Activated CD4-positive, alpha-beta memory T cell treated with anti-CD3 and anti-CD28 coated beads, Interleukin-2, amount 10 ng/mL, durations not matched to agents 7 days and 5 days (primary cell): ENCODE results near the gene PRIM2. TPM values are rescaled to one million over a fixed set of nuclear protein-coding genes. Genes with fewer than 3 reads are reported as not detected.
"Not testable (repeated sequence)": the region's sequence is repeated elsewhere in the genome, so short reads cannot be mapped to it uniquely, and the experiment has no call there.

Experiments
- CTCF ChIA-PET: fragments of 350-600 bp; sonication (Branson Sonifier 250); formaldehyde crosslinking; loops from one replicate; lab custom pipeline; 2021; ENCODE audit warnings: antibody characterized with exemption, inconsistent platforms; lab: Charles Lee
- POLR2A ChIA-PET: fragments of 350-600 bp; sonication (Branson Sonifier 250); formaldehyde crosslinking; loops from one replicate; lab custom pipeline; 2021; ENCODE audit warnings: antibody characterized with exemption; lab: Charles Lee
- DNase-seq: peaks from one replicate; pipeline ENCODE4 v3.0.0-alpha.2; 2020
- H3K27ac Mint-ChIP-seq: one replicate; pipeline ENCODE4 v1.8.0; 2021; ENCODE audit warnings: mild to moderate bottlenecking, mixed read lengths
- H3K27me3 Mint-ChIP-seq: one replicate; pipeline ENCODE4 v1.8.0; 2021; ENCODE audit warnings: mixed read lengths
- H3K36me3 Mint-ChIP-seq: one replicate; pipeline ENCODE4 v1.8.0; 2021; ENCODE audit warnings: low read depth, mixed read lengths
- H3K4me1 Mint-ChIP-seq: one replicate; pipeline ENCODE4 v1.8.0; 2021; ENCODE audit warnings: mixed read lengths
- H3K4me3 Mint-ChIP-seq: one replicate; pipeline ENCODE4 v1.8.0; 2021; ENCODE audit warnings: mild to moderate bottlenecking, mixed read lengths
- H3K9me3 Mint-ChIP-seq: one replicate; pipeline ENCODE4 v1.8.0; 2021; ENCODE audit warnings: mixed read lengths
- total RNA-seq, 2 experiments: library from RNA; stranded (reverse); gene quantifications; one replicate each; pipeline ENCODE4 v1.2.3, GENCODE V29; 2021

The PRIM2 gene
- total RNA-seq, 2 experiments from 2014 or later: 32.3 to 34.0 TPM

DNA sequence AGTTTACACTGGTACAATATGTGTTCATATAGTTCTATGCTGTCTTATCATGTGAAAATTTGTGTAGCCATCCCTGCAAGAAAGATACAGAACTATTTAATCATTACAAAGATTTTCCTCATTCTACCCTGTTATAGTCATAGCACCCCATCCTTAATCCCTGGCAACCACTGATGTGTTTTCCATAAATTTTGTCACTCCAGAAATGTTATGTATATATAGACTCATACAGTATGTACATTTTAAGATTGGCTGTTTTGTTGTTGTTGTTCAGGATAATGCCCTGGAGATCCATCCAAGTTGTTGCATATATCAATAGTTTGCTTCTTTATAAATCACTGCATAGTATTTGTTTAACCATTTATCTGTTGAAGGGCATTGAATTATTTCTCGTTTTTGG is 163.7 kb downstream of the PRIM2 start:
- DNase-seq, H3K9me3 Mint-ChIP-seq, H3K4me3 Mint-ChIP-seq, POLR2A ChIA-PET, CTCF ChIA-PET, H3K27ac Mint-ChIP-seq, H3K27me3 Mint-ChIP-seq, H3K4me1 Mint-ChIP-seq: not testable (repeated sequence)
- H3K36me3 Mint-ChIP-seq: peaks cover 10% of the 10 kb centered on the region

DNA sequence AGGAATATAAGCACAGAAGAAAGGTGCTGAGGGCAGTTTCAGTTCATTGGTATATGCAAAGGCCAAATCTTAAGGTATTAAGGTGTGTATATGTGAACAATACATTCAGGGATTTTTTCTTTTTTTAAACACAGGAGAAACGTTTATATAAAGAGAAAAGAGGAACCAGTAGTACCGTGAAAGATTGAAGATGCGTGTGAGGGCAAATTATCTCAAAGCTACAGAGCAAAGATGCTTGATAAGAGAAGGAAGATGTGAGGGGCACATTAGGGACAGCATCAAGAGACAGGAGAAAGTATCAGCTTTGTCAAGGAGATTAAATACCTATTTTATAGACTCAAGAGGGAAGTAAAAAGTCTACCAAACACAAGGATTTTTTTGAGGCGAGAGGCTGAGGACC is 165.0 kb downstream of the PRIM2 start:
- H3K4me3 Mint-ChIP-seq, DNase-seq, H3K27ac Mint-ChIP-seq, H3K27me3 Mint-ChIP-seq, CTCF ChIA-PET, POLR2A ChIA-PET, H3K9me3 Mint-ChIP-seq, H3K4me1 Mint-ChIP-seq: not testable (repeated sequence)
- H3K36me3 Mint-ChIP-seq: peaks cover 10% of the 10 kb centered on the region

DNA sequence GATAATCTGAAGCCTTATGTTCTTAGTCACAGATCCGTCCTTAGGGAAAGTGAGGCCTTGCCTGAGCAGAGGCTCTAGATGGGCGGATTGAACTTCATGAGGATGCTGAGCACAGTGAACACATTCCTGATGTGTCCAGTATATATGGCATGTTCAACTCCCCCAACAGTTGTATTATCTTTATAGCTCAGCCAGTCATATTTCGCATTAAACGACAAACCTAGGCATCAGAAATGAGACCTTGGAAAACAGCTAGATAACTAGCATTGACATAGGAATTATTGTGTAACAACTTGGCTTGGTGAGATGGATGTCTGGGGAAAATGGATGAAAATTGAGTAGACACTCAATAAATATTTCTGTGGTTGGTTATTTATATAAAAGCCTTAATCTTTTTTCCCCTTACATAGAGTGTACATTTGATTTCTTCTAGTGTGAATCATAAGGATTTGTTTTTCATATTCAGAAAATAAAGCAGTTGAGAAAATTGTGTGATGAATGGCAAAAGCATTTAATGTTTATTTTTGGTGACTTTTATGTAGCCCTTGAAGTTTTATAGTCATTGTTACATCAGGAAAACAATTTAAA is 169.2 kb downstream of the PRIM2 start:
- H3K27me3 Mint-ChIP-seq, POLR2A ChIA-PET, H3K36me3 Mint-ChIP-seq, CTCF ChIA-PET, H3K9me3 Mint-ChIP-seq, DNase-seq, H3K4me1 Mint-ChIP-seq, H3K4me3 Mint-ChIP-seq, H3K27ac Mint-ChIP-seq: not testable (repeated sequence)

DNA sequence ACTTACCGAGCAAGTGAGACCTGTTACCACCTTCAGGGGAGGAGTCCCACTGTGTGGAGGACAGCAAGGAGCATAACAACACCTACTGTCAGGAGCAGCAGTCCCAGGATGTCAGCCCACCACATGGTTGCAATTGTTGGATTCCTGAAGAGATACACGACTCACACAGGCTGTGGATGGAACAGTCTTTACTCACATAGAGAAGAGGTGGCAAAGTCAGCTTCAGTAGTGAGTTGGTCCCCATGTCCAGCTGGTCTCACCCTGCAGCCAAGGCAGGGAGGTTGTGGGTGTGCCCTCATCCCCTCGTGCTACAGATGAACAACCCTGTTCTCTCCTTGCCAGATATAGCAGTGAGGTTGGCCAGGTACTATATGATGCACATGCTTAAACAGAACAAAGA is 171.1 kb downstream of the PRIM2 start:
- H3K36me3 Mint-ChIP-seq, POLR2A ChIA-PET, H3K9me3 Mint-ChIP-seq, DNase-seq, H3K4me1 Mint-ChIP-seq, H3K27ac Mint-ChIP-seq, H3K27me3 Mint-ChIP-seq, H3K4me3 Mint-ChIP-seq, CTCF ChIA-PET: not testable (repeated sequence)

DNA sequence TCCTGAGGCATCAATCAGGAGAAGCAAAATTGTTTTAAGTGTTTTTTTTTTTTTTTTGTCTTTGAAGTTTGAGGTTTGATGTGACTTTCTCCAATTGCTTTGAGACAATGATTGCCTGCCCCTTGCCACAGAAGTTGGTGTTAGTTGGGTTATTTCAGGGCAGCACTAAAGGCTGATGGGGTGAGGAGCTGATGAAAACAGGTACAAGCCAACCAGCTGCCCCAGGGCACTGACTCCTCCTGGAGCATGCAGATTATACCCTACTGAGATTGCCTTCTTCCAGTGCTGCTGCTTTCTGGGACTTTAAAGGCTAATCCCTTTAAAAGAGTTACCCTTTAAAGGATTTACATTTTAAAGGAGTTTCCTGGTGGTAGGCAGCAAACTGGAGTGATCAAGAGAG is 172.5 kb downstream of the PRIM2 start:
- H3K9me3 Mint-ChIP-seq, H3K27ac Mint-ChIP-seq, H3K27me3 Mint-ChIP-seq, H3K36me3 Mint-ChIP-seq, CTCF ChIA-PET, H3K4me3 Mint-ChIP-seq, POLR2A ChIA-PET, H3K4me1 Mint-ChIP-seq, DNase-seq: not testable (repeated sequence)

DNA sequence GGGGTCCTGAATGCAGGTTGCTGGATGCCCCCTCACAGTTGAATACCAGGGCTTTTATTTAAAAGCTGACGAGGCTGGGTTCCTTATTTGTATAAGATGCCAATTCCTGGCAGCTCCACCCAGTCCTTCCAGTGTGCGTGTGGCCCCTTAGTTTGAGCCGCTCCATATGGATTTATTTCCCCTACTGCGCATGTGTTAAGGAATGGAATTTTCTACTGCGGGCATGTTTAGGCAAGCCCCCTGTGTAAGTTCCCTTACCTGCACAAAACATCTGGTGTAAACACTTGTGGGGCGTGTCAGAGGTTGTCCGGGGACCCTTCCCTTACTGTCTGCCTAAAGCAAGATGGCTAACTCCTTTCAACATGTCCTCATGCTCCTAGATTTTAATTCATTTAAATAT is 174.4 kb downstream of the PRIM2 start:
- H3K9me3 Mint-ChIP-seq, POLR2A ChIA-PET, H3K27ac Mint-ChIP-seq, H3K4me3 Mint-ChIP-seq, DNase-seq, H3K4me1 Mint-ChIP-seq, CTCF ChIA-PET, H3K36me3 Mint-ChIP-seq, H3K27me3 Mint-ChIP-seq: not testable (repeated sequence)

DNA sequence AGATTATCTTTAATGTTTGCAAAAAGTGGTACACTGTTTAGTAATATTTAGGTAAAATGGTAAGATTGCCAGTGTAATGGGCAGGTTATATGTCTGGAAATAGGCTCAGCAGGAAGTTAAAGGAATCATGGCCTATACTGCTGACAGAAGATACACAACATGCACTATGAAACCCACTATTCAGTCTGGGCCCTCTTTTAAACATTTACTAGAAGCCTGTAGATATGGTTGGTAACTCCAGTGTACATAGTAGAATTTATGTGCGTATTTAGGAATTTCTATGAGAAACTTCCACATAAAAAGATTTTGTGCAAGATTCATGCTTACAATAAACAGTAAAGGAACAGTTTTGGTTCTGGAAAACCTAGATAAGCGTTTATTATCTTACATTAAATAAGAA is 178.8 kb downstream of the PRIM2 start:
- POLR2A ChIA-PET, H3K27me3 Mint-ChIP-seq, CTCF ChIA-PET, DNase-seq, H3K9me3 Mint-ChIP-seq, H3K4me1 Mint-ChIP-seq, H3K36me3 Mint-ChIP-seq, H3K4me3 Mint-ChIP-seq, H3K27ac Mint-ChIP-seq: not testable (repeated sequence)

DNA sequence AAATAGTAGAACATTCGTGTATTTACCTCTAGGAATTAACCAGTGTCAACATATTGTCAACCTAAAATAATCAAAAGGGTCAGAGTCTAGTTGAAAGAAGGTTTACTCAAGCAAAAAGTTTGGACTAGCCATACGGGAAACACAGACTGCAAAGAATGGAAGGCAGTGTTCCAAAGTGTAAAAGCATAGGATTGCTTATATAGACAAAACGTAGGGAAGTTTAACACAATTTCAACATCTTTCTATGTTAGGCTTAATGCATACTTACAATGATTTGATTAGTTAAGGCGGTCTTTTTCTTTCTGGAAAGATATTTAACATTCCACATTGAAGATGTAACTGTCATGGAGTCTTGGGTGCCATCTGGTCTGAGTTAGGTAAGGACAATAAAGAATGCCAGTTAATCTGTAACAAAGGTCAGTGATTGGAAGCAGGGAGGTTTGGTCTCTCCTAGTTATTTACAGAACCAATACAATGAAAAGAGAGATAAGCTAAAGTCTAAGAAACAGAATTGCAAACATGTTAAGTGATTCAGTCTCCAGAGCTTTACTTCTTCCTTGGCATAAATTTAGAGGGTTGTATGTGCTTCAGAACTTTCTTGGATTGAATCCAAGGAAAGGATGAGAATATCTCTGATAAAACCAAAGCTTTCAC is 183.1 kb downstream of the PRIM2 start:
- DNase-seq, H3K27ac Mint-ChIP-seq, H3K27me3 Mint-ChIP-seq, H3K4me3 Mint-ChIP-seq, H3K4me1 Mint-ChIP-seq, H3K36me3 Mint-ChIP-seq, CTCF ChIA-PET, H3K9me3 Mint-ChIP-seq: not testable (repeated sequence)
- POLR2A ChIA-PET: interaction anchor here (0.7 kb wide), 1 partner anchor 116 kb away, joined by 3 read pairs; no protein-coding TSS in a partner anchor

DNA sequence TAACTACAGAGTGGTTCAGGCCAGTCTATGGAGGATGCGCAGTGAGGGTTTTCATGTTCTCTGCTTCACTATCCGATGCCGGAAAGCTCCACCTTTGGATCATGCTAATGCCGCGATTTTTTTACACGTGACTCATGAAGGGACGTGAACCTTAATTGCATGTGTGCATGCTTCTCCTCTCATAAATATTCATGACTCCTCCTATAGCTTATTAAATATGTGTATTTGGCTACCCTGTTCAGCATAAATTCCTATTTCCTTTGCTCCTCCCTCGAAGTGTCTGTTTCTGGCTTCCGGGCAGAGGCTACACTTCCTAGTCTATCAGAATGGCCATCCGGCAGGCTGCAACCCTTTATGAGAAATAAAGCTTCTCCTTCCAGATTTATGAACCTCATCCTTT is 185.0 kb downstream of the PRIM2 start:
- H3K4me1 Mint-ChIP-seq, H3K27me3 Mint-ChIP-seq: not testable (repeated sequence)

DNA sequence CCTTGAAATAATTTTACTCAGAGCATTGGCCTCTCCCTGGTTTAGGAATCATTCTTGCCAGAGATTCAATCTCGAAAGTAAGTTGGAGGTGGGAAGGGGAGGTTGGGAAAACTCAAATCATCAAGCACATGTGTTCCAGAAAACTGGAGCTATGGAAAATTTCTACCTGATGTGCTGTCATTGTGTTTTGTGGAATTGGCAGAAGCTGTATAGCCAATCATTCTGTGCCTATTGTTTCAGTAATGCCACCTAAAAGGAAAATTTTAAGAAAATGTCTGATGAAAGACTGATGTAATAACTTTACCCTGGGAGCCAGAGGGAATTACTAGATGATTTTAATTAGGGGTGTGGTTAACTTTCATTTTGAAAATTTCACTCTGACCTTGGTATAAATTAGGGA is 187.8 kb downstream of the PRIM2 start:
- POLR2A ChIA-PET, H3K4me1 Mint-ChIP-seq, CTCF ChIA-PET, H3K27me3 Mint-ChIP-seq, H3K36me3 Mint-ChIP-seq, H3K9me3 Mint-ChIP-seq, H3K27ac Mint-ChIP-seq, DNase-seq, H3K4me3 Mint-ChIP-seq: not testable (repeated sequence)

More for the DNA sequence above, 185.0 kb downstream of the PRIM2 start:
- H3K4me3 Mint-ChIP-seq, H3K9me3 Mint-ChIP-seq, H3K27ac Mint-ChIP-seq, DNase-seq, POLR2A ChIA-PET, CTCF ChIA-PET, H3K36me3 Mint-ChIP-seq: not testable (repeated sequence)

DNA sequence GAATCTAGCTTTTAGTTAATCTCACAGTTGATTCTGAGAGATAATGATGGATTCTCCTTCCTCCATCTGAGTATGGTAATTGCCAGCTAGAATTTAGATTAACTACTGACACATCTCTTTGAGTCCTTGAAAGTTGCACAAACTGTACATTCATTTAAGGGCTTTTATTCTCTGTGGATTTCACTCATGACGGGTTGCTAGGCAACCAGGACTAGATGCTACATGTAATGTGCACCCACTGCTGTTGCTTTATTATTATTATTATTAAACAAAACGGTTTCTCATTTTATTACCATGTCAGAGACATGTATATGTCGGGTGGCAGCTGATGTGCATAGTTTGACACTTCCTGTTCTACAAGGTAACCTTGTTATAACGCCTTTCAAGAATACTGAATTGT is 193.0 kb downstream of the PRIM2 start:
- H3K27me3 Mint-ChIP-seq, H3K27ac Mint-ChIP-seq, H3K9me3 Mint-ChIP-seq, CTCF ChIA-PET, DNase-seq, POLR2A ChIA-PET, H3K4me3 Mint-ChIP-seq, H3K36me3 Mint-ChIP-seq, H3K4me1 Mint-ChIP-seq: not testable (repeated sequence)

DNA sequence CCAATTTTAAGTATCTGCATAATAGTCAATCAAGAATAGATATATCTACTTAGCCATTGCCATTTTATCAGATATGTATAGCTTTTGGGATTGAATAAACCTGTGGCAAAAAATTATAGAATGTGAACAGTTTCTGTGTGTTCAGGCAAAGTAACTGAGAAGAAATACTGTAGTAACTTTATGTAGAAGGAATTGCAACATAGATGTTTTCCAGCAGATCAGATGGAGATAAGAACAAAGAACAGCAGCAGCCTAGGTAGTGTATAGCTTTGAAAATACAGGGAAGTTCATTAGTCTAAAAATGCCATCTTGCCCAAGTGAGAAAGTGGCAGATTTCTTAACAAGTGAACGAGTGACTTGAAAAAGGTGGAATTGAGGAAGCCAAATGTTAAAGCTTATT is 197.7 kb downstream of the PRIM2 start:
- H3K9me3 Mint-ChIP-seq, POLR2A ChIA-PET, H3K36me3 Mint-ChIP-seq, H3K27me3 Mint-ChIP-seq, H3K27ac Mint-ChIP-seq, DNase-seq, H3K4me3 Mint-ChIP-seq, CTCF ChIA-PET, H3K4me1 Mint-ChIP-seq: not testable (repeated sequence)

DNA sequence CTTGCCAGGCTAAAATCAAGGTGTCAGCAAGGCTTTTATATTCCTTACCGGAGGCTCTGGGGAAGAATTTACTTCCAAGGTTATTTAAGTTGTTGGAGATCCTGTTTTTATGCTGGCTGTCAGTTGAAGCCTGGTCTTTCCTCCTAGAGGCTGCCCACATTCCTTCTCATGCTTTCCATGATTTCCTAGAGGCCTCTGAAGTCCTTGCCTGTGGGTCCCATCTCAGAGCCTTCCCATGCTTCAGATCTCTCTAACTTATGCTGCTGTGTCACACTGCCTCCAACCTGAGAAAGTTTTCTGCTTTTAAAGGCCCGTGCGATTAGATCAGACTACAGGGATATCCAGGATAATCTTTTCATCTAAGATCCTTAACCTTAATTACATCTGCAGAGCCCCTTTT is 198.4 kb downstream of the PRIM2 start:
- DNase-seq, H3K27me3 Mint-ChIP-seq, H3K9me3 Mint-ChIP-seq, H3K36me3 Mint-ChIP-seq, H3K4me3 Mint-ChIP-seq, H3K27ac Mint-ChIP-seq, CTCF ChIA-PET, POLR2A ChIA-PET, H3K4me1 Mint-ChIP-seq: not testable (repeated sequence)

DNA sequence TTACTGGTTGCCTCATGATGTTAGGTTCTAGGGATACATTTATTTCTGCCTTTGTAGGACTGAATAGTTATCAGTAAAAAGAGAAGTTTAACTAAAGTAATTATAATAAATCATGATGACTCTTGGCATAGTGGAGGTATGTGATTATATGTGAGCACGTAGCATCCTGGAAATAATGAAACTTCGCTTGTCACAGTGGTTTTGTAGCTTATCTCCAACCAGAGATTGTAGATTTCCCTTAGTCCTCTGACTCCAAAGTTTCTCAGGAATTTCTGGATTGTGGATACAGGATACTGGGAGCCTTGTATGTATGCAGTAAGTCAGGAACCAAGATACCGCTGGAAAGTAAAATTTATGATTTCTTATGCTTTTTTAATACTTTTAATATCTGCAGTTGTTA is 199.3 kb downstream of the PRIM2 start:
- CTCF ChIA-PET, POLR2A ChIA-PET, H3K4me3 Mint-ChIP-seq, DNase-seq, H3K4me1 Mint-ChIP-seq, H3K9me3 Mint-ChIP-seq, H3K36me3 Mint-ChIP-seq, H3K27ac Mint-ChIP-seq, H3K27me3 Mint-ChIP-seq: not testable (repeated sequence)
